ENCODE measurements around the gene SIGLEC6. TPM values are rescaled to one million over a fixed set of nuclear protein-coding genes. Genes with fewer than 3 reads are reported as not detected.
A peak's percentile ranks its signal among the peaks of the same experiment; 100 is the strongest.

The SIGLEC6 gene
- total and polyA plus RNA-seq, 12 donors: 0.06 to 0.18 TPM; not detected in 10

DNA sequence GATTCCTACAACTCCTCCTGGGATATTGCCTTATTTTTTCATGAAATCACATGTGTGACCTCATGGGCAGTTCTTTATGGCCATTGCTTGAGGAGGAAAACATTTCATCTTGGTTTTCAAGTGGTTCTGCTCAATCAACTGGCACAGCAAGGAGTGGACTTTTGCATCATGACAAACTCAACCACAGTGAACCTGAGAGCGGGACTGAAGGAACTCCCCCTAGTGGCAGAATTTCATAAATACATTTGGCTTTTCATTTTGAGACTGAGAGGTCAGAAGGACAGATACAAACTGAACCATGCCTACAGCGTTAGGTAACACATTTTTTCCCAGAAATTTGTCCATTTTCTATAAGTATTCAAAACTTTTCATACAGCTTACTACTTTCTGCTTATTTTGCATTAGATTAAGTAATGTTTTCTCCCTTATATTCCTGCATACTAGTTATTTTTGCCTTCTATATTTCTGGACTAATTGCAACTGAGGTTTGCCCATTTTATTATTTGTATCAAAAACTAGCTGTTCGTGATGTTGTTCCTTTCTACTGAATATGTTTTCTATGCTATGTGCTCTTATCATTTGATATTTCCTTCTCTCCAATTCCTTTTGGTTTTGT, 16.5 kb downstream of the SIGLEC6 start:
- H3K27me3 ChIP-seq: peaks cover 8% of the 10 kb centered on the region
- no peak for TF ChIP-seq POLR2A (IDR thresholded peaks at IDR 0.05)
- TF ChIP-seq, protein P1, sequence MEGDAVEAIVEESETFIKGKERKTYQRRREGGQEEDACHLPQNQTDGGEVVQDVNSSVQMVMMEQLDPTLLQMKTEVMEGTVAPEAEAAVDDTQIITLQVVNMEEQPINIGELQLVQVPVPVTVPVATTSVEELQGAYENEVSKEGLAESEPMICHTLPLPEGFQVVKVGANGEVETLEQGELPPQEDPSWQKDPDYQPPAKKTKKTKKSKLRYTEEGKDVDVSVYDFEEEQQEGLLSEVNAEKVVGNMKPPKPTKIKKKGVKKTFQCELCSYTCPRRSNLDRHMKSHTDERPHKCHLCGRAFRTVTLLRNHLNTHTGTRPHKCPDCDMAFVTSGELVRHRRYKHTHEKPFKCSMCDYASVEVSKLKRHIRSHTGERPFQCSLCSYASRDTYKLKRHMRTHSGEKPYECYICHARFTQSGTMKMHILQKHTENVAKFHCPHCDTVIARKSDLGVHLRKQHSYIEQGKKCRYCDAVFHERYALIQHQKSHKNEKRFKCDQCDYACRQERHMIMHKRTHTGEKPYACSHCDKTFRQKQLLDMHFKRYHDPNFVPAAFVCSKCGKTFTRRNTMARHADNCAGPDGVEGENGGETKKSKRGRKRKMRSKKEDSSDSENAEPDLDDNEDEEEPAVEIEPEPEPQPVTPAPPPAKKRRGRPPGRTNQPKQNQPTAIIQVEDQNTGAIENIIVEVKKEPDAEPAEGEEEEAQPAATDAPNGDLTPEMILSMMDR (IDR thresholded peaks at IDR 0.05): peak; percentile 50 to 86 (median 63)
- H3K9me3 ChIP-seq (replicated peaks in 1 of 3): peaks cover 0 to 5% (median 0%) of the 10 kb centered on the region in 3 donors
- H3K36me3 ChIP-seq (replicated peaks in 1 of 2): no peaks in the 10 kb centered on the region
- no peak overlapping the region for H3K4me3 ChIP-seq
- 11 to 17% (median 14%) methylated on average over 3 of the region's 3 CpGs for WGBS, 4 donors
- H3K27ac ChIP-seq: no peak overlapping the region
- H3K4me1 ChIP-seq (replicated peaks in 1 of 2): no peaks in the 10 kb centered on the region
- intact Hi-C loops (cut with DNase I): no loop called here
- no peak for DNase-seq

DNA sequence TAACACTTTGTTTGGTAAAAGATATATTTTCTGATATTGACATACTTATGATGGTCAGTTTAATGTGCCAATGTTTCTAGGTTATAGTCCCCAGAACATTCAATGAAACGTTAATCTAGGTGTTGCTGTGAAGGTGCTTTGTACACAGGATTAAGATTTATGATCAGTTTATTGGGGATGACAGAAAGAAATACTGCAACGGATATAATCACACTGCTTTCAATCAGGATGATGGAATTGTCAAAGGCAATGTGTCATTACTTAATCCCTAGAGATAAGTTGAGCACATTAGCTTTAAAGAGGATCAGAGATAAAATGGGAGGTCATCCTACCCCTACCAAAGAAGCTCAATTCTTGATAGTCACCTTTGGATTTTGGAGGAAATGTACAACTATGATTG, 17.5 kb downstream of the SIGLEC6 start:
- DNase-seq: no peak
- TF ChIP-seq POLR2A (IDR thresholded peaks at IDR 0.05): no peak
- Histone ChIP-seq H3K27me3 (peaks cover 8% of the 10 kb centered on the region), H3K27ac (no peak overlapping the region), H3K36me3 (replicated peaks in 1 of 2) (no peaks in the 10 kb centered on the region), H3K9me3 (replicated peaks in 1 of 3) (peaks cover 0 to 5% (median 0%) of the 10 kb centered on the region in 3 donors), H3K4me3 (no peak overlapping the region), H3K4me1 (replicated peaks in 1 of 2) (no peaks in the 10 kb centered on the region)
- 37 to 41% (median 38%) methylated on average over 2 of the region's 2 CpGs for whole genome bisulfite sequencing, 4 donors
- intact Hi-C loops (cut with DNase I): no loop called here

DNA sequence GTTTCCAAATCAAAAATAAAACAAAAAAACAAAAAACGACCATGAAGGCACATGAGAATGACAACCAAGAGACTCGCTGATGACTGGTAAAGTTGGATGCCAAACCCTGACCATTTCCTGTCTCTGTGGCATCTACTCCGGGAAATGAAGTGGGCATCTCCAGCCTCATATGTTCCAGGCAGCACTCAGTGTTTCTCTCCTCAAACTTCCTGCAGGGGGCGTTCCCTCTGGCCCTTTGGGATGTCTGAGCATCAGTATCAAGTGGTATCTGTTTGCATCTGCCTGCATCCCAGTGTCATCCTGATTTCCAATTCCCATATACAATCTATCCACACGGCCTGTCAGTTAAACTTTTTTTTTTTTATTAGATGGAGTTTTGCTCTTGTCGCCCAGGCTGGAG, 20.1 kb downstream of the SIGLEC6 start:
- intact Hi-C loops (cut with DNase I): no loop called here
- DNase-seq: no peak
- TF ChIP-seq, protein P1 (IDR thresholded peaks at IDR 0.05): no peak
- TF ChIP-seq POLR2A (IDR thresholded peaks at IDR 0.05): no peak
- Histone ChIP-seq H3K27ac (no peak overlapping the region), H3K36me3 (replicated peaks in 1 of 2) (no peaks in the 10 kb centered on the region), H3K9me3 (replicated peaks in 1 of 3) (no peaks in the 10 kb centered on the region), H3K4me1 (replicated peaks in 1 of 2) (no peaks in the 10 kb centered on the region), H3K4me3 (no peak overlapping the region), H3K27me3 (no peaks in the 10 kb centered on the region)
- WGBS, 4 donors: 11 to 16% (median 13%) methylated on average over 6 of the region's 6 CpGs

DNA sequence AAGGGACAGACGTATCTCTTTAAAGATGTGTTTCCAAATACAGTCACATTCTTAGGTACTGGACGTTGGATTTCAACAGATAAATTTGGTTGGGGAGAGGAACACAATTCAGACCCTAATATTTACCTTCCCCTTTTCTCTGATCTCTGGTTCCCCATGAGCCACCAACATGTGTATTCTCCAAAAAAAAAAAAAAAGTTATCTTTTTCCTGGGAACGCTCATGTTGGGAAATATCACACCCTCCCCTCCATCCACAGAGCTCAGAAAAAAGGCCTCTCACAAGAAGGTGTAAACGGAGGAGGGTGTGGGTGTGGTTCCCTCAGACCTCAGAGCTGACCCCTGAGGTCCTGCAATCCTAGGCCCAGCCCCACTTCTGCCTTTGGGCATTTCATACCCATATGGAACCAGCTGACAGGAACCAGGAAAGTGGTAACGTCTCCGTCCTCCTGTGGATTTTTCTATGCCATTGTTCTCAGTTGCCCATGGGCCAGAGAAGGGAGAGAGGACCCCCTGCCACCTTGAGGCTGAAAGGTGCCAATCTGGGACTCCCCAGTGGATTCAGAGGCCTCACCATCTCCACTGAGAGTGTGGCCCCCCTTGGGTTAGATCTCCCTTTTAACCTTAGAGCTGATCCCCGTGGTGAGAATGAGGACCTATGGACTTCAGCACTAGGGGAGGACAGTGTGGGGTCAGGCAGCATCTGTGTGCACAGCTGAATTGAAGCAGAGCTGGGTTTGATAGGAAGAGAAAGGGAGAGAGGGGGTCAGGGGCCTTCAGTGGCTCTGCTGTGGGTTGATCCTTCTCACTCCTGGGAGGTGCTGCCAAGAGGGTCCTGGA, 21.4 kb downstream of the SIGLEC6 start:
- no peak for DNase-seq
- Histone ChIP-seq H3K27ac (no peak overlapping the region), H3K9me3 (replicated peaks in 1 of 3) (no peaks in the 10 kb centered on the region), H3K27me3 (no peaks in the 10 kb centered on the region), H3K4me3 (no peak overlapping the region), H3K4me1 (replicated peaks in 1 of 2) (no peaks in the 10 kb centered on the region), H3K36me3 (replicated peaks in 1 of 2) (no peaks in the 10 kb centered on the region)
- intact Hi-C loops (cut with DNase I): no loop called here
- TF ChIP-seq, protein P1 (IDR thresholded peaks at IDR 0.05): no peak
- TF ChIP-seq POLR2A (IDR thresholded peaks at IDR 0.05): no peak
- 31 to 44% (median 40%) methylated on average over 5 to 7 of the region's 7 CpGs for WGBS, 4 donors
